HG03439 (cell line): Measurements from ENCODE around the gene TCP11L2.

ENCODE experiments used
- ATAC-seq: cut with Tn5 transposase; IDR thresholded peaks from one replicate; pipeline ENCODE4 v1.9.1; 2021; ENCODE audit warnings: mild to moderate bottlenecking, moderate library complexity; ENCODE audit not compliant: unreplicated experiment

Gene TCP11L2

DNA sequence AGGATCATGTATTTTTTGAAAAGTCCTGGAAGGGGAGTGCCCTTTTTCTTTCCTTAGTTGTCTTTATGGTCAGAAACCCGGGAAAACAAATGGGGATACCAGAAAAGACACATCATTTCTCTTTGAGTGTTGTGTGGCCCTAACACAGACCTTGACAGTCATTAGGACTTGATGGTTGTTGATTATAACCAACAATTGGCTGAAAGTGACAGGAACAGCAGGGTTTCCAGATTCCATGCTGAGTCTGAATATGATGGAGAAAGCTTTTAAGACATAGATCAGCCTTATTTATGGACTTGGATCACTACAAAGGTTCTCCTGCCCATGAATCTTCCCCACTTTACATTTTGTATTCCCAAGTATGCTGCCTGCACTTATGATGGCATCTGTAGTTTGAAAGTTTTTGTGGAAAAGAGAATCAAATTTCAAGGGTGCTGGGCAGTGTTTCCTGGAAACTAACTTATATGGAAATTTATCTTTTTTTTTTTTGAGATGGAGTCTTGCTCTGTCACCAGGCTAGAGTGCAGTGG lies 85.4 kb downstream of the TCP11L2 start:
- ATAC-seq, result no peak

DNA sequence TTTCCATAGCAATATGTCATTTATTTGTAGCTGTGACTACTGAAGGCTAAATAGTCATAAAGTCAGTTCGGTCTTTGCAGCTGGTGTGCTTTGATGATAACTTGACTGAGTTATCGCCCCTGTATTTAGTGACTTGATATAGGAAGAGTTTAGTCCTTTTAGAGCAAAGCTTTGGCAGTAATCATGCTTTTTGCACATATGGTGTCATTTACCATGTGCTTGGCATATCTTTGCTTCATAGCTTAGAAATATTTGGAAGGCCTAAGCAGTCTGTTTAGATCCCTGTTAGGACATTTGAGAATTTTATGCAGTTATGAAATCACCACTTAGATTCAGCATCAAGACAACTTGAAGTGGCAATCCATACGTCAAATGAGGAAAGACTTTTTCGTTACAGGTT lies 86.6 kb downstream of the TCP11L2 start:
- ATAC-seq, result no peak

DNA sequence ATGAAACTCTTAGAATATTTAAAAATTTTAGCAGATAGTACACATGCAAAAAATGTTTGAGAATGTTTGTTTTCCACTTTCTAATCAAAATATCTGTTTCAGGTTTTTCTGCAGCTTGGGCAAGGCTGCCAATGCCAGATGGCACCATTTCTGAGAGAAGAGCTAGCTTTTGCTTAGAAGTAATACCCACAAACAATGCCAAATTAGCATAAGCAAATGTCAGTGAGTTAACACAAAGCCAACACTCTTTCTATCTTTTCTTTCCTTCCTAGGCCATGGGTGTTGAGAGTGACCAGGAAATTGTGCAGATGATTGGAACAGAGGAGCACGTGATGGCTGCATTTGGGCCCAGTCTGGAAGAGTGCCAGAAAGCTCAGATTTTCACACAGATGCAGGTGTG lies 90.2 kb downstream of the TCP11L2 start:
- ATAC-seq, result no peak
